PC-9 (cell line): Measurements from ENCODE around the gene FOXB2.

Source experiments
- EZH2 ChIP-seq: fragments of 200-600 bp; sonication (generic); IDR thresholded peaks from 2 replicates; pipeline ENCODE4 v1.8.0; 2017; ENCODE audit warnings: antibody characterized with exemption, low read depth
- TF ChIP-seq, protein P1 (sequence below): fragments of 200-600 bp; sonication (generic); conservative IDR thresholded peaks from 2 replicates; pipeline ENCODE4 v1.6.1; 2017; ENCODE audit warnings: mixed run types, antibody characterized with exemption, mild to moderate bottlenecking, moderate library complexity

DNA sequence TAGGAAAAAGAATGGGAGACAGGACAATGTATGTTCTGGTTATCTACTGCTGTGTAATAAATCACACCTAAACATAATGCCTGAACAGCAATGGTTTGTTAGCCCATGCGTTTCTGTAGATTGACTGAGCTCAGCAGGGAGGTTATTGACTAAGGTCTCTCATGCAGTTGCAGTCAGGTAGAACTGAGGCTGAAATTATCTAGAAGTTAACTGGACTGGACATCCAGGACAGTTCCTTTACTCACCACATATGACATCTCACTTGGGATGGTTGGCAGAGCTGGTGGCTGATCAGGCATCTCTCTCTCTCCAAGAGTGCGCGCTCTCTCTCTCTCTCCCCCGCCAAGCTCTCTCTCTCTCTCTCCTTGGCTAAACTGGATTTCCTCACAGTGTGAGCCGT, 8.9 kb upstream of the FOXB2 start:
- TF ChIP-seq, protein P1, sequence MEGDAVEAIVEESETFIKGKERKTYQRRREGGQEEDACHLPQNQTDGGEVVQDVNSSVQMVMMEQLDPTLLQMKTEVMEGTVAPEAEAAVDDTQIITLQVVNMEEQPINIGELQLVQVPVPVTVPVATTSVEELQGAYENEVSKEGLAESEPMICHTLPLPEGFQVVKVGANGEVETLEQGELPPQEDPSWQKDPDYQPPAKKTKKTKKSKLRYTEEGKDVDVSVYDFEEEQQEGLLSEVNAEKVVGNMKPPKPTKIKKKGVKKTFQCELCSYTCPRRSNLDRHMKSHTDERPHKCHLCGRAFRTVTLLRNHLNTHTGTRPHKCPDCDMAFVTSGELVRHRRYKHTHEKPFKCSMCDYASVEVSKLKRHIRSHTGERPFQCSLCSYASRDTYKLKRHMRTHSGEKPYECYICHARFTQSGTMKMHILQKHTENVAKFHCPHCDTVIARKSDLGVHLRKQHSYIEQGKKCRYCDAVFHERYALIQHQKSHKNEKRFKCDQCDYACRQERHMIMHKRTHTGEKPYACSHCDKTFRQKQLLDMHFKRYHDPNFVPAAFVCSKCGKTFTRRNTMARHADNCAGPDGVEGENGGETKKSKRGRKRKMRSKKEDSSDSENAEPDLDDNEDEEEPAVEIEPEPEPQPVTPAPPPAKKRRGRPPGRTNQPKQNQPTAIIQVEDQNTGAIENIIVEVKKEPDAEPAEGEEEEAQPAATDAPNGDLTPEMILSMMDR: no peak
- no peak for TF ChIP-seq EZH2
